GF-D8 (cell line): Measurements from ENCODE around the gene SUSD2.
"Not testable (repeated sequence)": the region's sequence is repeated elsewhere in the genome, so short reads cannot be mapped to it uniquely, and the experiment has no call there.

Experiments used
- DNase-seq: peaks from one replicate; lab custom pipeline; 2025; lab: John Stamatoyannopoulos, UW

Gene SUSD2

GRCh38 chr22:24176040-24176439 is 5.2 kb upstream of the SUSD2 start:
- no peak for DNase-seq

GRCh38 chr22:24176630-24177029 is 4.7 kb upstream of the SUSD2 start:
- no peak for DNase-seq

- DNase-seq = no peak
Measured at GRCh38 chr22:24177045-24177444, 4.2 kb upstream of the SUSD2 start.

GRCh38 chr22:24177456-24177855 is 3.8 kb upstream of the SUSD2 start:
- DNase-seq = no peak

GRCh38 chr22:24178021-24178431 is 3.3 kb upstream of the SUSD2 start:
- no peak for DNase-seq

GRCh38 chr22:24178502-24179440 is 2.5 kb upstream of the SUSD2 start:
- DNase-seq = no peak

- no peak for DNase-seq
Measured at GRCh38 chr22:24179478-24180210, 1.6 kb upstream of the SUSD2 start.

GRCh38 chr22:24180316-24181087 is 785 bp upstream of the SUSD2 start:
- DNase-seq = no peak

- DNase-seq = no peak
Measured at GRCh38 chr22:24181996-24182899, 961 bp downstream of the SUSD2 start.

GRCh38 chr22:24182900-24183246 is 1.6 kb downstream of the SUSD2 start:
- not testable (repeated sequence) for DNase-seq

- DNase-seq = no peak
Measured at GRCh38 chr22:24183321-24184031, 2.2 kb downstream of the SUSD2 start.

GRCh38 chr22:24184057-24184798 is 2.9 kb downstream of the SUSD2 start:
- DNase-seq = no peak

- no peak for DNase-seq
Measured at GRCh38 chr22:24185001-24185500, 3.8 kb downstream of the SUSD2 start.

- no peak for DNase-seq
Measured at GRCh38 chr22:24185501-24186351, 4.4 kb downstream of the SUSD2 start.

GRCh38 chr22:24186352-24186740 is 5.1 kb downstream of the SUSD2 start:
- no peak for DNase-seq

GRCh38 chr22:24186892-24187670 is 5.8 kb downstream of the SUSD2 start:
- no peak for DNase-seq

- no peak for DNase-seq
Measured at GRCh38 chr22:24187731-24188644, 6.7 kb downstream of the SUSD2 start.
